IPS DF 4.7 (cell line): ENCODE measurements around the gene UBE2Z.
"Not testable (repeated sequence)": the region's sequence is repeated elsewhere in the genome, so short reads cannot be mapped to it uniquely, and the experiment has no call there.

Experiments used
- DNase-seq: peaks from one replicate; pipeline ENCODE4 v3.0.0-alpha.2; 2013; ENCODE audit warnings: low spot score; ENCODE audit errors: extremely low read depth

The UBE2Z gene

GRCh38 chr17:48903401-48903800 is 4.8 kb upstream of the UBE2Z start:
- DNase-seq = no peak

DNA sequence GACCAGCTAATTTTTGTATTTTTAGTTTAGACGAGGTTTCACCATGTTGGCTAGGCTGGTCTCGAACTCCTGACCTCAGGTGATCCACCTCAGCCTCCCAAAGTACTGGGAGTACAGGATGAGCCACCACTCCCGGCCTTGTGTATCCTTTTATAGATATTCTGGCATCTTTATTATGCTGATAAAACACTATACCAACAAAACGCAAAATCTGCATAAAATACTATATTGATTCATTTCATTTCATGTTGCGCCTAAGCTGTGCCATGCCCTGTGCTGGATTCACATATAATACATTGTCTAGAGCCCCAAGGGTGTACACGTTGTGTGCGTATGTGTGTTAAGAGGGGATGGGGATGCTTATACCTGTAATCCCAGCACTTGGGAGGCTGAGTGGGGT is 3.8 kb upstream of the UBE2Z start:
- DNase-seq = no peak

DNA sequence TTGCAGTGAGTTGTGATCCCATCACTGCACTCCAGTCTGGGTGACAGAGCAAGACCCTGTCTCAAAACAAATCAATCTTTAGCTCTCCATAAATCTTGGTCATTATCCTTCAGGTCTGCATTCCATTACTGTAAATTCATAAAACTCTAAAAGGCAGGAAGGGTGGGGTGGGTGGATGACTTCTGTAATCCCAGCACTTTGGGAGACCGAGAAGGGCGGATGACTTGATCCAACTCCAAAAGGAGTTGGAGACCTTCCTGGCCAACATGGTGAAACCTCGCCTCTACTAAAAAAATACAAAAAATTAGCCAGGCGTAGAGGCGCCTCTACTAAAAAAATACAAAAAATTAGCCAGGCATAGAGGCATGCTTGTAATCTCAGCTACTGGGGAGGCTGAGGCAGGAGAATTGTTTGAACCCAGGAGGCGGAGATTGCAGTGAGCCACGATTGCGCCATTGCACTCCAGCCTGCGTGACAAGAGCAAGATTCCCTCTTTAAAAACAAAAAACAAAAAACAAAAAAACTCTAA is 2.2 kb upstream of the UBE2Z start:
- no peak for DNase-seq

GRCh38 chr17:48907713-48908046 is 527 bp upstream of the UBE2Z start:
- no peak for DNase-seq

GRCh38 chr17:48908853-48909394 is 717 bp downstream of the UBE2Z start:
- peak; percentile 78 for DNase-seq

DNA sequence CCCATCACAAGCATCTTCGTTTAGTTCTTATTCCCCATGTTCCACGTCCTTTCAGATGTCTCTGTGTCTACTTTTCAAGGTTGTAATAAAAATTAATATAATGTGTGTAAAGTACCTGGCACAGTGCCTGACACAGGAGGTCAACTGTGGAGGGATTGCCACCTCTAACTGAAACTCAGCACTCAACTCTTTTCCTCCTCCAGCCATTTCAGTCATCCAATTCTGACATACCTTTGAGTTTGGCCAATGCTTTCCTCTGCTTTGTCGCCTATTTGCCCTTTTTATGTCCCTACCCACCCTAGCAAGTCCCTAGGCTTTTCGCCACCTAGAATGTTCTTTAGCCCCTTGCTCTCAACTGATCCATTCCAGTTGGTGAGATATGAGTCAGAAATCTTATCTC is 1.6 kb downstream of the UBE2Z start:
- DNase-seq = no peak

DNA sequence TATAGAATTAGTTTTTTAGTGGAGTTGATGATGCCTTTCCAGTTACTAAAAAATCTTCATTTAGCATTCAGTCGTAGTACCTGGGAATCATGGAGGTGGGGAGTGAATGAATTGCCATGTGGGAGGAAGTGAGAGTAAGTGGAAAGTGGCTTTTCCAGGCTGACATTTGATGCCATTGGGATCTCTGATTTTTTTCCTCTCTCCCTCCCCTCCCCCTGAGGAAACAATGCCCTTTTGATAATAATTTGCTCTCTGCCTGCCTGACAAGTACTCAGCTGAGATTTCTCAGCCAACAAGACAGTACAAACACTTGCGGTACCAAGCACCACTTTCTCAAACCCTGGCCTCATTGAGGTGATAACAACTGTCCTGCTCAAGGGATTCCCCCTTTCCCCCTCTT is 2.2 kb downstream of the UBE2Z start:
- no peak for DNase-seq

GRCh38 chr17:48912476-48912875 is 4.3 kb downstream of the UBE2Z start:
- no peak for DNase-seq

DNA sequence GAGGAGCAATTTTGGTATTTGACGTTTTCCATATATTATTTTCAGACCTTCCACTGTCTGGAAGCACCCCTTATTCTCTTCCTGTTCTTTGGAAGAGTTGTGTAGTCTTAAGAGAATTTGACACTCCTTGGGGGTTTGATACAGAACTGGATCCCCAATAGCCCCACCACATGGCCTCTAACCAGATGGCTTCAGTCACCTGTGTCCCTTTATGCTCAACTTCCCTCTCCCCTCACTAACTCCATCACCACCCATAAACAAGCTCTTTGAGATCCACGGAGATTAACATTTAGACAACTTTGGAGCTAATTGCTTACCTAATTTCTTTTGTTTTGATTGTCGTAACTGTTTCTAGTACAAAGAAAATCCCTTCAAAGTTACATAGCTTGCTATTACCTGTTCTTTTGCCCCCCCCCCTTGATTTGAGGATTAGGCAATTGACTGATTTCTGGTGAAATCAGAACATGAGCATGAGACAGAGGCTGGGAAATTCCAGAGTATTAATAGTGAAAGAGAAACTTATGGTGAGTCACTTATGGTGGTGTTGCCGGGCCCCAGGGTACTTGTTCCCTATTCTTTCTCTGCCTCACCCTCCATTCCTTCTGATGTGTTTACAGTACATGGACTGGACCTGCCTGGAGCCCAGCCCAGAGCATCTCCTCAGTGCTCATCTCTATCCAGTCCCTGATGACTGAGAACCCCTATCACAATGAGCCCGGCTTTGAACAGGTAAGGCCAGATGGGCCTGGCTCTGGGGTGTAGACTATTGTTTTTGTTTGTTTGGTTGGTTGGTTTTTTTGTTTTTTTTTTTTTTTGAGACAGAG is 7.5 kb downstream of the UBE2Z start:
- no peak for DNase-seq

DNA sequence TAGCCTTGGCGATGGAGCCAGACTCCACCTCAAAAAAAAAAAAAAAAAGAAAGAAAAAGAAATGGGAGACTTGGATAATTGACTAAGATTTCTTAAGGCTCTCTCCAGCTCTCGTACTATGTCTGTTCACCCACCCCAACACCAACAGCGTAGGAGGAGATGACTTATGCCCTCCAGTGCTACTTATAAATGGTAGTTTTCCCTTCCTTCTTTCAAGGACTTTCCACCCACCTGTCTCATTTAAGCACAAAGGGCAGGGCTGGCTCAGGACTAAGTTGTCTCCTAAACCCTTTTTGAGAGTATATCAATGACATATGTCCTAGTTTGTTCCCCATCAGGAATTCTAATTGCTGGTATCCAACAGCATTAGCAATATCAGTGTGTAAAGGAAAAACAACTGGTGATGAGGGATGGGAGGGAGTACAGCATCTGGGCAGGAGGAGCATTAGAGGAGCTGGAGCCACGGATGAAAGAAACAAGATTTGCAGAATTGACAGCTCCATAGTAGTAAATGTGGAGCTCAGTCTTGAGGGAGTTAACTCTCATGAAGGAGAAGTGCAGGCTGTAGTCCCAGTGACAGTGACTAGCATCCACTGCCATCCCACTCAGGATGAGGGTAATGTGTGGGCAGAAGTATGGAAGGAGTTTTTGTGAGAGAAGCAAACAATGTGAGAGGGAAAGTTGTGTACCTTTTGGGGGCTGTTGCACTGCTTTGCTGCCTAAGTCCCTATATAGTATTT is 17.2 kb downstream of the UBE2Z start:
- DNase-seq = no peak

DNA sequence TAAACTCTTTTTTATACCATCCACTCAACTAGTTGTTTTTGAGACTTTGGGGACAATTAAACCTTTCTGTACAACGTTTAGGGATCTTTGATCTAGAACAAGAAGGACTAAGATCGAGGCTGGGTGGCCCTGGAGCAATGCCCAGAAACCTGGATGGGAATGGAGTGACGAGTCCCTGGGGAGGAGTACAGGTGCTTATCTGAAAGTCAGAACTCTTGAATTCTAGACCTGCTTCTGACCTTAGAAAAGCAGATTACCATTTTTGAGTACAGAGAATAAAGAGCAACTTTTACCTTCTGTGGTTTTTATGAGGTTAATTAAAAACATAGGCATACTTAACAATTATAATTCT is 17.8 kb downstream of the UBE2Z start:
- DNase-seq = no peak

- DNase-seq = no peak
These were observed 20.0 kb downstream of the UBE2Z start for GRCh38 chr17:48927978-48928745.

- DNase-seq = no peak
These were observed 20.9 kb downstream of the UBE2Z start for GRCh38 chr17:48928876-48929811.

- no peak for DNase-seq
These were observed 21.6 kb downstream of the UBE2Z start for GRCh38 chr17:48929812-48930165.

DNA sequence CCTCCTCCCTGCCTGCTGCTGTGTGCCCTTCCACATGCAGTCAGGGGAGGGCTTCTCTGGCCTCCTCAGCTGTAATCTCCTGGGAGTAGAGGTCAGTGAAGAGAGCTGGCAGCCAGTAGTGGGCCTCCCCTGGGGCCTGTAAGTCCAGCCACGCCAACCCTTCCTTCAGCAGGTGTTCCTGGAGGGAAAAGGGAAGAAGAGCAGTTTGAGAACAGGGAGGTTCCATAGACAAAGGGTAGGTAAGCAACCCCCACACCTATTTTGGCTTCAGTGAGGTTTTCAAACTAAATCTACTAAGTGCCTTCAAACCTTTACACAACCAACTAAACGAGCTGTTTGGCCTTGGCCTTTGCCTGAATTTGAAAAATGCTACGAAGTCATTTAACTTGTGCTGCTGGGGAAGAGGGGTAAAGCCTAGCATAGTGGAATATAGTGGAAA is 22.2 kb downstream of the UBE2Z start:
- no peak for DNase-seq

DNA sequence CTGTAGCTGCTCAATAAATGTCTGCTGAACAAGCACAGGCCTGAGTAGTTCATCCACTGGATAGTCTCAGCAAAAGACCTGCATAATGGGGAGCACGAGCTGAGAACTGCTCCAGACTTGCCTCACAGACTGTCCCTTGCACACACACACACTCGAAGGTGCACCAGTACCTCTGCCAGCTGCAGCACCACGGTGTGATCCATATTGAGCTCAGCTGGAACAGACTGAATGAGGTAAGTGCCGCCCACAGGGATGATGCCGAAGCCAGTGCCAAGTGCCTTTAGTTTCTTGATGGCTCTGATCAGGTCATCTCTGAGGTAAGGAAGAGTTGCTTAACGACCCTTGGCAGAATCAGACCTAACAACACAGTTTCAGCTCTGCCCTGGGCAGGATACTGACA is 24.8 kb downstream of the UBE2Z start:
- DNase-seq = no peak

DNA sequence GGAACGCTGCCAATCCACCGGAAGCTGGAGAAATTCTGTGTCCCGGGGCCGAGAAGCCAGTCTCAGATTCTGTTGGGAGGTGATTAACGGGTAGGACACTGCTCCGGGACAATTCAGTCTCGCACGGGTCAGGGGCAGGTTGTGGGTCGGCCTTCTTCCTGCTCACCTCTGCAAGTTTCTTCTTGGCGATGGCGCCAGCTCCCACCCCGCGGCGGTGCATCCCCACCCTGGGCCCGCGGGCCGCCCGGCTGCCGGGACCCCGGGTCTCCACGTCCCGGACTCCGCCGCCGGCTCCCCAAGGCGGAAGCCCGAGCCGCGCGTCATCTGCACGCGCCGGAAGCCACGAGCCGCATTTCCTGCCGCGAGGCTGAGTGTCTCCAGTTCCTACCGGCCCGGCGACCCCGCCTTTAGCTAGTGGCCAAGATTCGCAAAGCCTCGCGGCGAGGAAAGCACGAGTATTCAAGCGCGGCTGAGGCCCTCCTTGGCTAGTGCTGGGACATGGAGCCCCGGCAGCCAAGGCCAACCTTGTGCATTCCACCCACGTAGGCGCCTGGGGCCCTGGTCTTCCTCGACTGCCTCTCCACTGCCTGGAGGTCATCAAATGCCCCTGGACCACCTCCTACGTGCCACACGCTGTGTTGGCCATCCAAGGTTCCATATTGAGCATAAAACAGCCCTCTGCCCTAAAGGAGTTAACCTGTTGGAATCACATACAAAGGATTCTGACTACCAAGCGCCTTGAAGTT is 36.5 kb downstream of the UBE2Z start, which contains the start of gene SNF8:
Gene SNF8, minus strand, starts transcription at position 328 of the 746 bp plus-strand sequence. Its CDS starts 108 bp downstream, at position 220.
- peak; percentile 81 for DNase-seq

- DNase-seq = not testable (repeated sequence)
These were observed 37.0 kb downstream of the UBE2Z start for GRCh38 chr17:48945261-48945651.

DNA sequence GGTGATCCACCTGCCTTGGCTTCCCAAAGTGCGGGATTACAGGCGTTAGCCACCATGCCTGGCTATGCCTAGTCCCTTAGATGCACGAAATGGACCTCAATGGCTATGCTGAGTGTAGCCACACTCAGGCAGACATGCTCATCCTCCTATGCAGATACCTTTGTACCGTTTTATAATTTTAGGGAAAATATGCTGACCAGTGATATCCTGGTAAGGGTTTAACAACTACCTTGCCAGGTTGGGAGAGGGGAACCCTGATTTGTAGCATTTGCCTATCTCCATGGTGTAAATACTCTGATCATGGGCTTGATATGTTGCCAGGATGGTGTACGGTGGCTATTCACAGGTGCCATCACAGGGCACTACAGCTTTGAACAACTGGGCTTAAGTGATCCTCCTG is 43.4 kb downstream of the UBE2Z start:
- no peak for DNase-seq

- no peak for DNase-seq
These were observed 44.7 kb downstream of the UBE2Z start for GRCh38 chr17:48952904-48953303.
